ENCODE measurements around the gene B3GNT2. TPM values are rescaled to one million over a fixed set of nuclear protein-coding genes. Genes with fewer than 3 reads are reported as not detected.
"Not testable (repeated sequence)": the region's sequence is repeated elsewhere in the genome, so short reads cannot be mapped to it uniquely, and the experiment has no call there.

The B3GNT2 gene
- total RNA-seq (2022), result 12.3 and 15.3 TPM in 2 replicates
- Bru-seq, nascent RNA, result percentile 70 among the genes with signal in this experiment
- percentile 60 among the genes with signal in this experiment for BruChase-seq, experiment 1, labeled RNA remaining after a 6-hour chase
- BruChase-seq, experiment 2, labeled RNA remaining after a 2-hour chase, result percentile 80 among the genes with signal in this experiment
- long read RNA-seq, transcript B3GNT2-201 (2 exons, 2,763 nt), result major isoform, 74 of 78 reads
- long read RNA-seq, partial matches to known transcripts, result 3 of 78 reads
- long read RNA-seq, other reads (novel, unspliced or antisense), result 1 of 78 reads

GRCh38 chr2:62195421-62196277, at the start of gene B3GNT2:
Gene B3GNT2 (plus strand): TSS chr2:62196115. CDS start chr2:62222221, 26,106 bp downstream.
- H3K4me1 Mint-ChIP-seq (ENCODE audit: insufficient read depth, unreplicated experiment), result peaks cover 20% of the 10 kb centered on the region
- intact Hi-C loops (cut with micrococcal nuclease), result loop anchor here (2.0 to 5.0 kb wide), 3 partner anchors 93 to 215 kb away; no protein-coding TSS in a partner anchor
- ChIA-PET POLR2A (interaction anchor here (0.6 to 0.7 kb wide), 5 partner anchors 20 to 310 kb away, joined by 3 to 6 read pairs (median 3); partner anchors contain the start of gene TMEM17), CTCF (interaction anchor here (0.6 kb wide), 1 partner anchor 192 kb away, joined by 3 read pairs; no protein-coding TSS in a partner anchor)
- BruUV-seq (replicated peaks), result no TSS peak
- peak within 1 kb of the TSS; percentile 12 for H3K27ac Mint-ChIP-seq (ENCODE audit: low read depth, unreplicated experiment)
- no peak for TF ChIP-seq CTCF (IDR thresholded peaks at IDR 0.05; ENCODE audit: unreplicated experiment)
- H3K36me3 Mint-ChIP-seq (ENCODE audit: insufficient read depth, unreplicated experiment), result no peaks in the 10 kb centered on the region
- H3K9me3 Mint-ChIP-seq (ENCODE audit: unreplicated experiment), result no peaks in the 10 kb centered on the region
- H3K4me3 Mint-ChIP-seq (ENCODE audit: unreplicated experiment), result peak within 1 kb of the TSS; percentile 88
- peak; percentile 71 for DNase-seq (ENCODE audit: unreplicated experiment)
- no peaks in the 10 kb centered on the region for H3K27me3 Mint-ChIP-seq (ENCODE audit: insufficient read depth, unreplicated experiment)

- H3K9me3 Mint-ChIP-seq (ENCODE audit: unreplicated experiment); intact Hi-C loops (cut with micrococcal nuclease); H3K36me3 Mint-ChIP-seq (ENCODE audit: insufficient read depth, unreplicated experiment); BruUV-seq (replicated peaks); POLR2A ChIA-PET; DNase-seq (ENCODE audit: unreplicated experiment); H3K27ac Mint-ChIP-seq (ENCODE audit: low read depth, unreplicated experiment); H3K27me3 Mint-ChIP-seq (ENCODE audit: insufficient read depth, unreplicated experiment); H3K4me3 Mint-ChIP-seq (ENCODE audit: unreplicated experiment): not testable (repeated sequence)
- peaks cover 20% of the 10 kb centered on the region for H3K4me1 Mint-ChIP-seq (ENCODE audit: insufficient read depth, unreplicated experiment)
- CTCF ChIA-PET, result interaction anchor here (0.7 to 0.8 kb wide), 2 partner anchors 14 to 248 kb away, joined by 3 read pairs; no protein-coding TSS in a partner anchor
Observed at GRCh38 chr2:62146790-62147189, 49.1 kb upstream of the B3GNT2 start.

- intact Hi-C loops (cut with micrococcal nuclease), result no loop called here
Observed at GRCh38 chr2:62147610-62148301, 48.2 kb upstream of the B3GNT2 start.

More at GRCh38 chr2:62147610-62148301, 48.2 kb upstream of the B3GNT2 start:
- peaks cover 26% of the 10 kb centered on the region for H3K4me1 Mint-ChIP-seq (ENCODE audit: insufficient read depth, unreplicated experiment)
- no peak overlapping the region for H3K4me3 Mint-ChIP-seq (ENCODE audit: unreplicated experiment)
- no TSS peak for BruUV-seq (replicated peaks)
- POLR2A ChIA-PET, result interaction anchor here (0.6 kb wide), 2 partner anchors 177 to 684 kb away, joined by 3 to 4 read pairs; no protein-coding TSS in a partner anchor
- no peak for TF ChIP-seq CTCF (IDR thresholded peaks at IDR 0.05; ENCODE audit: unreplicated experiment)
- CTCF ChIA-PET, result interaction anchor here (0.6 to 0.8 kb wide), 4 partner anchors 72 to 549 kb away, joined by 3 to 5 read pairs (median 4); no protein-coding TSS in a partner anchor
- H3K9me3 Mint-ChIP-seq (ENCODE audit: unreplicated experiment), result no peaks in the 10 kb centered on the region
- no peaks in the 10 kb centered on the region for H3K27me3 Mint-ChIP-seq (ENCODE audit: insufficient read depth, unreplicated experiment)
- H3K27ac Mint-ChIP-seq (ENCODE audit: low read depth, unreplicated experiment), result peak overlapping the region; percentile 17
- DNase-seq (ENCODE audit: unreplicated experiment), result peak; percentile 89
- H3K36me3 Mint-ChIP-seq (ENCODE audit: insufficient read depth, unreplicated experiment), result no peaks in the 10 kb centered on the region

All from MCF 10A (cell line).